ENCODE measurements around the gene DNMT3L. TPM values are rescaled to one million over a fixed set of nuclear protein-coding genes. Genes with fewer than 3 reads are reported as not detected.
A peak's percentile ranks its signal among the peaks of the same experiment; 100 is the strongest.

DNMT3L gene
- 0.03 TPM for polyA plus RNA-seq (2013)

- 89% methylated on average over 18 of the region's 19 CpGs for WGBS (ENCODE audit: insufficient coverage)
These were observed at the start of gene DNMT3L for GRCh38 chr21:44261675-44262295. Gene DNMT3L (minus strand): TSS chr21:44261897. CDS start chr21:44261259, 638 bp downstream.

GRCh38 chr21:44310628-44311507 lies 49.2 kb upstream of the DNMT3L start:
- 92% methylated on average over 26 of the region's 28 CpGs for WGBS (ENCODE audit: insufficient coverage)

More at GRCh38 chr21:44261675-44262295, at the start of gene DNMT3L:
- Histone ChIP-seq H3K9me3 (ENCODE audit: control extremely low read depth in 1 of 5, control insufficient read depth in 4 of 5, insufficient read depth in 2 of 5, low read depth in 1 of 5, low read length in 4 of 5) (no peaks in the 10 kb centered on the region), H3K36me3 (ENCODE audit: control insufficient read depth in 4 of 4, insufficient read depth in 4 of 4, low read length in 3 of 4) (no peaks in the 10 kb centered on the region), H3K27ac (ENCODE audit: insufficient read depth in 1 of 2, low read depth in 1 of 2, low read length in 2 of 2, poor library complexity in 1 of 2, severe bottlenecking in 2 of 2) (no peak within 1 kb of the TSS), H3K4me3 (ENCODE audit: control insufficient read depth in 1 of 7, extremely low read depth in 1 of 7, insufficient read depth in 4 of 7, low read depth in 2 of 7, low read length in 6 of 7) (no peak within 1 kb of the TSS), H3K4me1 (ENCODE audit: control extremely low read depth in 1 of 4, control insufficient read depth in 4 of 4, insufficient read depth in 4 of 4, low read length in 3 of 4) (peaks cover 0 to 2% (median 0%) of the 10 kb centered on the region in 4 experiments), H3K27me3 (replicated peaks in 2 of 5; ENCODE audit: control insufficient read depth in 4 of 5, insufficient read depth in 5 of 5, low read length in 4 of 5) (no peaks in the 10 kb centered on the region)
- no peak for DNase-seq
- CTCF ChIA-PET, result no interaction called here
- POLR2A ChIA-PET, result no interaction called here

DNA sequence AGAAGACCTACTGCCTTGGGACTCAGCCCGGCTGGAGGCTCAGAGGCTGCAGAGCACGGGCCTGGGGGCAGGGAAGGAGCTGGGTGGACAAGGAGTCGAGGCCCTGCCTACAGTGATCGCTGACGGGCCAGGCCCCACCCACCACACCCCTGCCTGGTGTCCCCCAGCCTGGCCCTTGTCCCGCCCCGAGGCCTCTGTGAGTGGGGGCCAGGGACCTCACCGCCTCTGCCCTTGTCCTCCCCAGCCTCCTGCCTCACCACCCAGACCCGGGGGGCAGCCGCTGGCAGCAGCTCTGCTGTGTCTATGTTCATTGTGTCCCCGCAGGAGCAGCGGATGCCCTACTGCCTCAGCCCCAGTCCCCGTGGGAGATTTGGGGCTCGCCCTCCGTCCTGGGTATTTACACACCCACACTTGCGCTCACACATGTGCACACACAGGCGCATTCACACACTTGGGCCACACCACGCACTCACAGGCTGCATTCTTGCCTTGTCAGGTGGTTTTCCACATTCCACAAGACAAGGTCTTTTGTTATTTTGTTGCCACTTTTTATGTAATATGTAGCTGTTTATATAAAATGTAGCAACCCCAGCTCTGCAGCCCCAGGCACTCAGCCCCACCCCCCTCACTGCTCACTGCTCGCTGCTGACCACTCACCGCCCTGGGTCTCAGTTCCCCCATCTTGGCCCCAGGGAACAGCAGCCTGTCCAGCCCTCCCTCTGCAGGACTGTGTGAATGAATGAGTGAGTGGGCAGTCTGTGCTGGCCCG lies 45.4 kb upstream of the DNMT3L start:
- Histone ChIP-seq H3K27ac (ENCODE audit: insufficient read depth in 1 of 2, low read depth in 1 of 2, low read length in 2 of 2, poor library complexity in 1 of 2, severe bottlenecking in 2 of 2) (no peak overlapping the region), H3K36me3 (ENCODE audit: control insufficient read depth in 4 of 4, insufficient read depth in 4 of 4, low read length in 3 of 4) (peaks cover 2 to 63% (median 43%) of the 10 kb centered on the region in 4 experiments), H3K27me3 (replicated peaks in 2 of 5; ENCODE audit: control insufficient read depth in 4 of 5, insufficient read depth in 5 of 5, low read length in 4 of 5) (no peaks in the 10 kb centered on the region), H3K4me3 (ENCODE audit: control insufficient read depth in 1 of 7, extremely low read depth in 1 of 7, insufficient read depth in 4 of 7, low read depth in 2 of 7, low read length in 6 of 7) (no peak overlapping the region), H3K4me1 (ENCODE audit: control extremely low read depth in 1 of 4, control insufficient read depth in 4 of 4, insufficient read depth in 4 of 4, low read length in 3 of 4) (peaks cover 0 to 21% (median 15%) of the 10 kb centered on the region in 4 experiments), H3K9me3 (ENCODE audit: control extremely low read depth in 1 of 5, control insufficient read depth in 4 of 5, insufficient read depth in 2 of 5, low read depth in 1 of 5, low read length in 4 of 5) (no peaks in the 10 kb centered on the region)
- ChIA-PET POLR2A (no interaction called here), CTCF (no interaction called here)
- no peak for DNase-seq
- WGBS (ENCODE audit: insufficient coverage), result over 99% methylated on average over 10 of the region's 21 CpGs

More at GRCh38 chr21:44310628-44311507, 49.2 kb upstream of the DNMT3L start:
- no peak for DNase-seq
- POLR2A ChIA-PET, result no interaction called here
- Histone ChIP-seq H3K4me1 (ENCODE audit: control extremely low read depth in 1 of 4, control insufficient read depth in 4 of 4, insufficient read depth in 4 of 4, low read length in 3 of 4) (no peaks in the 10 kb centered on the region), H3K4me3 (ENCODE audit: control insufficient read depth in 1 of 7, extremely low read depth in 1 of 7, insufficient read depth in 4 of 7, low read depth in 2 of 7, low read length in 6 of 7) (no peak overlapping the region), H3K9me3 (ENCODE audit: control extremely low read depth in 1 of 5, control insufficient read depth in 4 of 5, insufficient read depth in 2 of 5, low read depth in 1 of 5, low read length in 4 of 5) (no peaks in the 10 kb centered on the region), H3K27me3 (replicated peaks in 2 of 5; ENCODE audit: control insufficient read depth in 4 of 5, insufficient read depth in 5 of 5, low read length in 4 of 5) (no peaks in the 10 kb centered on the region), H3K36me3 (ENCODE audit: control insufficient read depth in 4 of 4, insufficient read depth in 4 of 4, low read length in 3 of 4) (peaks cover 9 to 91% (median 69%) of the 10 kb centered on the region in 4 experiments), H3K27ac (ENCODE audit: insufficient read depth in 1 of 2, low read depth in 1 of 2, low read length in 2 of 2, poor library complexity in 1 of 2, severe bottlenecking in 2 of 2) (no peak overlapping the region)
- CTCF ChIA-PET, result interaction anchor here (0.6 to 1.1 kb wide), 2 partner anchors 8 to 37 kb away, joined by 3 read pairs; no protein-coding TSS in a partner anchor

GRCh38 chr21:44305691-44306090 lies 44.0 kb upstream of the DNMT3L start:
- ChIA-PET CTCF (interaction anchor here (1.2 to 1.5 kb wide), 2 partner anchors 34 to 212 kb away, joined by 4 to 5 read pairs; no protein-coding TSS in a partner anchor), POLR2A (no interaction called here)
- Histone ChIP-seq H3K27me3 (replicated peaks in 2 of 5; ENCODE audit: control insufficient read depth in 4 of 5, insufficient read depth in 5 of 5, low read length in 4 of 5) (no peaks in the 10 kb centered on the region), H3K27ac (ENCODE audit: insufficient read depth in 1 of 2, low read depth in 1 of 2, low read length in 2 of 2, poor library complexity in 1 of 2, severe bottlenecking in 2 of 2) (peak overlapping the region in 1 of 2 experiments; percentile 14), H3K4me1 (ENCODE audit: control extremely low read depth in 1 of 4, control insufficient read depth in 4 of 4, insufficient read depth in 4 of 4, low read length in 3 of 4) (peaks cover 0 to 35% (median 29%) of the 10 kb centered on the region in 4 experiments), H3K36me3 (ENCODE audit: control insufficient read depth in 4 of 4, insufficient read depth in 4 of 4, low read length in 3 of 4) (peaks cover 2 to 48% (median 30%) of the 10 kb centered on the region in 4 experiments), H3K9me3 (ENCODE audit: control extremely low read depth in 1 of 5, control insufficient read depth in 4 of 5, insufficient read depth in 2 of 5, low read depth in 1 of 5, low read length in 4 of 5) (no peaks in the 10 kb centered on the region), H3K4me3 (ENCODE audit: control insufficient read depth in 1 of 7, extremely low read depth in 1 of 7, insufficient read depth in 4 of 7, low read depth in 2 of 7, low read length in 6 of 7) (no peak overlapping the region)
- no peak for DNase-seq
- 79% methylated on average over 7 of the region's 9 CpGs for WGBS (ENCODE audit: insufficient coverage)

DNA sequence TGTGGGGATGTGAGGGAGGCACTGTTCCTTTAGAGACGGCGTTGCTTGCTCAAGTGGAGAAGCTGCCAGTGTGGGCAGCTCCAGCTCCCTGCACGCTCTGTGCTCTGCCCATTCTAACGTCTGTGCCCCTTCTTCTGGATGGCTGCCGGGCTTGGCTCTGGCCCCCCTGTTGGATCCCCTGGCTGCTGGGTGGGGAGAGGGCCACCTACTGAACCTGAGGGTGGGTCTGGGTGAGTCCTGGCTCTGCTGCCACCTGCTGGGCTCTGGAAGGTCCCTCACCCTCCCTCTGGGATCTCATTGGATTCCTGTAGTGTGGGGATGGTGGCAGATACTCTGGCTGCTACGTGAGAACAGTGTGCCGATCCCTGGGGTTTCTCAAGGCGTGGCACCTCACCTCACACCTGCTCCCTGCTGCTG lies 43.2 kb upstream of the DNMT3L start:
- ChIA-PET CTCF (interaction anchor here (0.9 to 1.5 kb wide), 5 partner anchors 10 to 211 kb away, joined by 3 to 5 read pairs (median 3); no protein-coding TSS in a partner anchor), POLR2A (no interaction called here)
- Histone ChIP-seq H3K9me3 (ENCODE audit: control extremely low read depth in 1 of 5, control insufficient read depth in 4 of 5, insufficient read depth in 2 of 5, low read depth in 1 of 5, low read length in 4 of 5) (no peaks in the 10 kb centered on the region), H3K27me3 (replicated peaks in 2 of 5; ENCODE audit: control insufficient read depth in 4 of 5, insufficient read depth in 5 of 5, low read length in 4 of 5) (no peaks in the 10 kb centered on the region), H3K4me1 (ENCODE audit: control extremely low read depth in 1 of 4, control insufficient read depth in 4 of 4, insufficient read depth in 4 of 4, low read length in 3 of 4) (peaks cover 0 to 37% (median 31%) of the 10 kb centered on the region in 4 experiments), H3K36me3 (ENCODE audit: control insufficient read depth in 4 of 4, insufficient read depth in 4 of 4, low read length in 3 of 4) (peaks cover 2 to 40% (median 24%) of the 10 kb centered on the region in 4 experiments), H3K4me3 (ENCODE audit: control insufficient read depth in 1 of 7, extremely low read depth in 1 of 7, insufficient read depth in 4 of 7, low read depth in 2 of 7, low read length in 6 of 7) (no peak overlapping the region), H3K27ac (ENCODE audit: insufficient read depth in 1 of 2, low read depth in 1 of 2, low read length in 2 of 2, poor library complexity in 1 of 2, severe bottlenecking in 2 of 2) (peak overlapping the region in 1 of 2 experiments; percentile 14)
- DNase-seq, result peak; percentile 51 to 74 (median 67)
- 100% methylated on average over 1 of the region's 8 CpGs for WGBS (ENCODE audit: insufficient coverage)

DNA sequence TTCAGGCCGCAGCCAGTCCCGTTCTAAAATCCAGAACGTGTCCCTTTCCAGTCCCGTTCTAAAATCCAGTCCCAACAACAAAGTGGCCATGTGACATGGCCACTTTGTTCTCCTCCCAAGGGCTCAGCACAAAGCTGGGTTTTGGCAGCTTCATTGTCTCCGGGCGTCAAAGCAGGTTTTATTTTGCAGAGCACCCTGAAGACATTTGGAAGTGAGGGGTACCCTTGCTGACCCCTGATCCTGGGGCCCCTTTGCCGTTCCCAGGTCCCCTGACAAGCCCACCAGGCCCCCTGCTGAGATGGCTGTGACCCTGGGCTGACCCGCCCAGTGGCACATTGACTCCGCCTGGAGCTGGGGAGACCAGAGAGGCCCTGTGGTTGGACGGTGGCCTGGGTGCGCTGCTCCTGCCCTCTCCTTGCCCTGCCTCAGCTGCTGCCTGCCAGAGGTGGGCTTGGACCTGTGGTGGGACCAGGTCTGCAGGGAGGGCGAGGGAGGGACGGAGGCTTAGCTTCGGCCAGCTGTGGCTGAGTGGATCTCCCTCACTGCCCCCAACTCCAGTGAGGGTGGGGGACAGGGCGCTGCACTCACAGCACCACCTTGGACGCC lies 42.4 kb upstream of the DNMT3L start:
- CTCF ChIA-PET, result interaction anchor here (0.9 to 1.5 kb wide), 6 partner anchors 11 to 210 kb away, joined by 3 to 5 read pairs (median 3); no protein-coding TSS in a partner anchor
- no peak overlapping the region for H3K4me3 ChIP-seq (ENCODE audit: control insufficient read depth in 1 of 7, extremely low read depth in 1 of 7, insufficient read depth in 4 of 7, low read depth in 2 of 7, low read length in 6 of 7)
- no peaks in the 10 kb centered on the region for H3K9me3 ChIP-seq (ENCODE audit: control extremely low read depth in 1 of 5, control insufficient read depth in 4 of 5, insufficient read depth in 2 of 5, low read depth in 1 of 5, low read length in 4 of 5)
- DNase-seq, result no peak
- H3K4me1 ChIP-seq (ENCODE audit: control extremely low read depth in 1 of 4, control insufficient read depth in 4 of 4, insufficient read depth in 4 of 4, low read length in 3 of 4), result peaks cover 0 to 41% (median 37%) of the 10 kb centered on the region in 4 experiments
- H3K27ac ChIP-seq (ENCODE audit: insufficient read depth in 1 of 2, low read depth in 1 of 2, low read length in 2 of 2, poor library complexity in 1 of 2, severe bottlenecking in 2 of 2), result peak overlapping the region in 1 of 2 experiments; percentile 14
- WGBS (ENCODE audit: insufficient coverage), result 96% methylated on average over 11 of the region's 16 CpGs
- no peaks in the 10 kb centered on the region for H3K27me3 ChIP-seq (replicated peaks in 2 of 5; ENCODE audit: control insufficient read depth in 4 of 5, insufficient read depth in 5 of 5, low read length in 4 of 5)
- H3K36me3 ChIP-seq (ENCODE audit: control insufficient read depth in 4 of 4, insufficient read depth in 4 of 4, low read length in 3 of 4), result peaks cover 2 to 34% (median 19%) of the 10 kb centered on the region in 4 experiments
- POLR2A ChIA-PET, result no interaction called here
